NCI-H187 treated with DMSO at 0.1 percent for 48 hours (cell line): ENCODE data around the gene PLCG2.
"Not testable (repeated sequence)": the region's sequence is repeated elsewhere in the genome, so short reads cannot be mapped to it uniquely, and the experiment has no call there.

Source experiments
- DNase-seq: peaks from one replicate; lab custom pipeline; 2025; lab: John Stamatoyannopoulos, UW

The PLCG2 gene

DNA sequence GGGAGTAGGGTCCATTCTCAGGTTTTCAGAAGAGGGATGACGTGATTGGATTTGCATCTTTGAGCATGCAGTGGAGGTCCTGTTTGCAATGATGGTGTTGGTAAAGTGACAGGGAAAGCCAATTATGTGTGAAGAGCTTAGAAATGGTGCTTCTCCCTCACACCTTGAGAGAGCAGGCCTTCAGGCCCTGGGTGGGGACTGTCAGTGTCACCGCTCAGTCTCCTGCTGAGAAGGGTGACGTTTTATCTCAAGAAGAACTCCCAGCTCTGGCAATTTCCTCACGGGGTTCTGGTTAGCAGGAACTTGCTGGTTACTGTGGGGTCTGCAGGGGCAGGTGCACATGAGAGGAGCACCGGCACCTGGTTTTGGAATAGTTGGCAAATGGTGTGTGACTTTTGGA, 11.2 kb downstream of the PLCG2 start:
- no peak for DNase-seq

DNA sequence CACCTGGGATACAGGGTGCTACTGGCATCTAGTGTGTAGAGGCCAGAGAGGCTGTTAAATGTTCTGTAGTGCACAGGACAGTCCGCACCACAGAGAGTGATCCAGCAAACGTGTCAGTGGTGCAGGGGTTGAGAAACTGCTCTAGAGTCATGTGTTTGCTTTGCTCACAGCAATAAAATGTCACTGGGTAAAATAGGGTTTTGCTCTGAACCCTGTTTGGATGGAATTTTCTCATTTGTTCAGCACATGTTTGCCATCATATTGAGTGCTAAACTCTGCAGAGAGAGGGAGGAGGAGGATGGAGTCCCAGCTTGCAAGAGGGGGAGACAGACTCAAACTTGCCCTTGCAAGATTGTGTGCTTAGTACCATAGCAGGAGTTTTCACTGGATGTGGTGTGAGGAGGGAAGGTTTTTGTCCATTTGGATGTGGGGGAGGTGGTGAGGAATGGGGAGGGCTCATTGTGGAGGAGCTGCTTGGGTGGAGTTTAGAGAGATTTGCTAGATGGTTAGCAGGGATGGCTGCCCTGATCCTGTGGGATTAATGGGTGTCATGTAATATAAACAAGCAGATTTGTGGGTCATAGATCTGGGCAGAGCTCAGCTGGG, 11.8 kb downstream of the PLCG2 start:
- no peak for DNase-seq

DNA sequence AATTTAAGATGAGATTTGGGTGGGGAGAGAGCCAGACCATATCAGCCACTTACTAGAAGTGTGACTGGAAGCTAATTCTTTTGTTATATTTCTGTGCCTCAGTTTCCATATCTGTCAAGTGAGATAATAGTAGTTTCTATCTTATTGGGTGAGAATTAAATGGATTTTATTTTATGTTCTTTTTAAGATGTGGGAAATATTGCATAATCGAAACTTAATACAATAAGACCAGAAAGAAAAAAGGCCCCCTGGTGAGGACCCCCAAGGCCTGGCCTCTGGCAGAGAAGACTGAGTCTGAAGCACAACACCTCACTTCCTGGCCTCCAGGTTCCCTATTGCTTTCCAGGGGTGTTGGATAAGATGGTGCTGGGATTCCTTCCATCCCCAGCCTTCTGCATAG, 13.7 kb downstream of the PLCG2 start:
- no peak for DNase-seq

DNA sequence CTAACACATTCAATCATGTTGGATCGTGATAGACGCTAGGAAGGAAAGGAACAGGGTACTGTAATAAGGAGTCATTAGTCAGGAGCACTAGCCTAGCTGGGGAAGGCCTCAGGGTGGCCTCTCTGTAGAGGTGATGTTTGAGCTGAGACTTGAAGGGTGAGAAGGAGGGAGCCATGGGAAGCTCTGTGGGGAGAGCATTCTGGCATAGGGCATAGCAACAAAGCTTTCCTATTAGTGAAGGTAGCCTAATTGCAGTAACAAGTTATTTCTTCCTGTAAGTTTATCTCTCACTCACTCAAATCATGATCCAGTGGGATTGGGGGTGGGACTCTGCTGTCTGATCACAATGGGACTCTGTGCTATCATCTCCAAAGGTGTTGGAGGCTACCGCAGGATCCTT, 16.1 kb downstream of the PLCG2 start:
- DNase-seq, result no peak

DNA sequence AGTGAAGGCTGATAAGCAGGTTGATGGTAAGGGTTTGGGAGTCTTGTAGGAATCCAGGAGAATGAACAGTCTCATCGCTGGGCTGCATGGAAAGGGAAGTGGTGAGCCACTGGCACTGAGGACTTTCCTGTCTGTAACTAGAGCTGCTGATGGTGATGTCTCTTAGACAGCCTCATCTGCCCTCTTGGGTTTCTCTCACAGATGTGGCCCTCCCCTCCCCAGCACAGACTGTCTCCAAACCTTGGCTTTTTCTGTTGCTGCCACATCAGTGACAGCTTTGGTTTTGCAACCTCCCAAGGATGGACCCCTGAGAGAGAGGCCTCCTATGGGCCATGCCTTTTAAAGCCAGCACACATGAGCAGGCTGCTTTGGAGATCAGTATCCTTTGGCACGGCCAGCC, 16.9 kb downstream of the PLCG2 start:
- no peak for DNase-seq

DNA sequence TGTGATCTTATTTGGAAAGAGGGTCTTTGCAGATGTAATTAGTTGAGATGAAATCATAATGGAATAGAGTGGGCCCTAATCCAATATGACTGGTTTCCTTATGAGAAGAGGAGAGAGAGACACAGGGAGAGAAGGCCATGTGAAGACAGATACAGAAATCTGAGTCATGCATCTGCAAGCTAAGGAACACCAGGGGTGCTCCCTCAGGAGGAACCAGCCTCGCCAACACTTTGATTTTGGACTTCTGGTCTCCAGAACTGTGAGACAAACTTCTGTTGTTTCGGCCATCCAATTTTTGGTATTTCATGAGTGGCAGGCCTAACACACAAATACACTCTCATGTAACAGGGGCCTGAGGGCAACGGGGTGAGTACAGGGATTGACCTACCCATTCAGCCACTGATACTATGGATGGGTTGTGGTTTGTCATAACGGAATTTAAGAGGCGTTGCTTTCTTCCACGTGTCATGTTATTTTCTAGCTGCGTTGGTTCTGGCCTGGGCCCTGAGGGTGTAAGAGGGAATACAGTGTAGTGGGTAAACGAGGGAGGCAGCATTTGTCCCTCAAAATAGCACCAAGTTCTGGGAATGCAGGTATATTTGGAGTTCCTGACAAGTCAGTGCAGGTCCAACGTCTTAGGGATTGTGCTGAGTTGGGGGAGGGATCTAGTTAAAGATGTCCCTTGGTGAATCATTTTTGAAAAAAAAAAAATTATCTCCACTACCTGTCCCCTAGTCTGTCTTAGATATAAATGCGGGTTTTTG, 17.7 kb downstream of the PLCG2 start:
- DNase-seq, result no peak

DNA sequence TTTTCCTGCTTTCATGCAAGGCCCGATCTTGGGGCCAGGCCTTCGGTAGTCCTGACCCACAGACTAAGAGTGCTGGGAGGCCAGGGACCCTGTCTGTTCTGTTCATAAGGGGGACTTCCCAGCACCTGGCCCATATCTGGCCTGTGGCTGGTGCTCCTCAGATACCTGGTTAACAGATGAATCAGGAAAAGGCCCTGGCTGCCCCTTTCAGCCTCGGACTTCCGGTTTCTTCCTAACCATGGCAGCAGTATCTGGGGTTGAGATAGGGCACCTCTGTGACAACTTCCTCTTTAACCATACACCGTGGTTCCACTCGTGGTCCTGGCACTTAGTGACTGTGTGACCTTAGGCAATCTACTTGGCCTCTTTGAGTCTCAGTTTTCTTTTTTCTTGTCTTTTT, 18.4 kb downstream of the PLCG2 start:
- no peak for DNase-seq

DNA sequence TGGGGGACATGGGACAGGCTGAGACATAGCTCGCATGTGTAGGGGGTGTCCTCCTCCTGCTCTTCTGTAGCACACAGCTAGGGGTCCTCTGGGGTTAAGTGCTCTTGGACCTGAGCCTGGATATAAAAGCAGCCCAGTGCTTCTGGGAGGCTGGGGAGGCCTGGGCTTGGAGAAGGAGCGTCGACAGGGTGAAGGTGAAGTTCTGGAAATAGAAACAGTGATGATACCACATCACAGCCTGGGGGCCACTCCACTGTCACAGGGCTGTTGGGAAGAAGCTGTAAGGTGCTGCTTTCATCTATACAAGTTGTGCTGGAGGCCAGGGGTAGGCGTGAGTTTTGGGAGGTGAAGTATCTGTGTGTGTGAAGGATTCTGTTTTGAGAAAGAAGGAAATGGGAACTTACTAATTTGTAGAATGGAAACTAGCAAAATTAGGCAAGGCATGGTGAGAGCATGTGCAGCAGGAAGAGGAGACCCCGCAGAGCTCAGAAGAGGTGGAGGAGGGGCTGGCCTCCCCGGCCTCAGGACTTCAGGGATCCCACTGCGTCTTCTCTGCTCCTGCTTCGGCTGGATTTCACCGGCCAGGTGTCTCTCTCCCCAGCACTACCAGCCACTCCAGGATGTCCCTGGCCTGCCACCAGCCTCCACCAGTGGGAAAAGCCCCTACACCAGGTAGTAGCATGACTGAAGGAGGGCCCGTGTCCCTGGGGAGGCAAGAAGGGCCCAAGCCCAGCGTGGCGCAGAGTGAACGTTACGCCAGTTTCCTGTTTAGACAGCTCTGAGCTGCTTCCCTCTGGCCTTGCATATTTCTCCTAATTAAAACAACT, 19.4 kb downstream of the PLCG2 start:
- no peak for DNase-seq

DNA sequence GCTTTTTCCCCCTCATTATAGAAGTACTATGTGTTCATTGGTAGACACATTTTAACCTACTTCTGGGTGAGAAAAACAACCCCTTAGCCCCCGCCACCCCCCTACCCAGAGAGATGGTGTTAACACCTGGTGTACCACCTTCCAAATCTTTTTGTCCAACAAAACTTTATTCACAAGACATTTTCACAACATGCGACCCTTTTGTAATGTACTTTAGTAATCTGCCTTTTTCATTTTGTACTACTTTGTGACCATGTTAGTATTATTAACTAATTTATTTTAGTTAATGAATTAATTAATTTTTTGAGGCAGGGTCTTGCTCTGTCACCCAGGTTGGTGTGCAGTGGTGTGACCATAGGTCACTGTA, 20.0 kb downstream of the PLCG2 start:
- DNase-seq, result no peak

DNA sequence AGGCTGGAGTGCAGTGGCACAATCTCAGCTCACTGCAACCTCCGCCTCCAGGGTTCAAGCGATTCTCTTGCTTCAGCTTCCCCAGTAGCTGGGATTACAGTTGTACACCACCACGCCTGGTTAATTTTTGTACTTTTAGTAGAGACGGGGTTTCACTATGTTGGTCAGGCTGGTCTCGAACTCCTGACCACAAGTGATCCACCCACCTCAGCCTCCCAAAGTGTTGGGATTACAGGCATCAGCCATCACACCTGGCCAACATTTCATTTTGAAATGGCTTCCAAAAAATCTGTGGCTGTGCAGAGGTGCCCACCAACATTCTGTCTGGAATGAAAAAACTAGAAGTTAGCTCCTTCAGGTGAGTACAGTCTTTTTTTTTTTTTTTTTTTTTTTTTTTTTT, 22.6 kb downstream of the PLCG2 start:
- not testable (repeated sequence) for DNase-seq

DNA sequence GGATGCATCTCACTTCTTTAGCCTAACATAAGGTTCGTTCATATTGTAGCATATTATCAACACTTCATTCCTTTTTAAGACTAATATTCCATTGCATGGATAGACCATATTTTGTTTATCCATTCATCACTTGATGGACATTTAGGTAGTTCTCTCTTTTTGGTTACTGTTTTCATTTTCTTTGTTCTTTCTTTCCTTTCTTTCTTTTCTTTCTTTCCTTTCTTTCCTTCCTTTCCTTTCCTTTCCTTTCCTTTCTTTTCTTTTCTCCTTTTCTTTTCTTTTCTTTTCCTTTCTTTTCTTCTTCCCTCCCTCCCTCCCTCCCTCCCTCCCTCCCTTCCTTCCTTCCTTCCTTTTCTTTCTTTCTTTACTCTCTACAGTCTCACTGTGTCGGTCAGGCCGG, 24.2 kb downstream of the PLCG2 start:
- no peak for DNase-seq

DNA sequence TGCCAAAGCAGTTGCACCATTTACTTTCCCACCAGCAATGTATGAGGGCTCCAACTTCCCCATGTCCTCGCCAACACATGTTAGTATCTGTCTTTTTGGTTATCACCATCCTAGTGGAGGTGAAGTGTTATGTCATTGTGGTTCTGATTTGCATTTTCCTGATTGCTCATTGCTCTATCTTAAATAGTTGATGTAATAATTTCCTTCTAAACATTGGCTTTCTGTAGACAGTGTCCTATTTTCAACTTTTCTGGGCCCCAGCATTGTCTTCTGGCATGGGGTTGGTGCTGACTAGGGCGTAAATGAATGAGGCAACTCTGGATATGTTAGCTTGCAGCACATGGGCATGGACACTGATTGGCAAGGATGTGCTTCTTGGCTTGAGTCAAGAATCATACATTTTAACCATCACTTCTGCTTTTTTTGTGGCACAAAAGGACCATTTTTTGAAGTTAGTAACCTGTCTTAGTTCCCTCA, 25.1 kb downstream of the PLCG2 start:
- no peak for DNase-seq

DNA sequence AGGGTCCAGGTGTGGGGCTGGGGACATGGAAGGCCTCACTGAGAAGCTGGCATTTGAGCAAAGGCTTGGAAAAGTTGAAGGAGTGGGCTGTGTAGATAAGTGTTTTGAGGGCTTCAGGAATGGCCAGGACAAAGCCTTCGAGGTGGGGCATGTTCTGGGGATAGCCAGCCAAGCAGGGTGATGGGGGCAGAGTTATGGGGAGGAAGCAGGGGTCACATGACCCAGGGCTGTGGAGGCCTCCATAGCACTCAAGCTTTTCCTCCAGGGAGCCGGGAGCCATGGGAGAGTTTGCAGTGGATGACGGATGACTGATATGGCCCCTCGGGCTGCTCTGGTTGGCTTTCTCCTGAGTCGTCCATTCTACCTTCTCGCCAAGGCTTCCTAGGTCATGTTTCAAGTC, 27.6 kb downstream of the PLCG2 start:
- no peak for DNase-seq

DNA sequence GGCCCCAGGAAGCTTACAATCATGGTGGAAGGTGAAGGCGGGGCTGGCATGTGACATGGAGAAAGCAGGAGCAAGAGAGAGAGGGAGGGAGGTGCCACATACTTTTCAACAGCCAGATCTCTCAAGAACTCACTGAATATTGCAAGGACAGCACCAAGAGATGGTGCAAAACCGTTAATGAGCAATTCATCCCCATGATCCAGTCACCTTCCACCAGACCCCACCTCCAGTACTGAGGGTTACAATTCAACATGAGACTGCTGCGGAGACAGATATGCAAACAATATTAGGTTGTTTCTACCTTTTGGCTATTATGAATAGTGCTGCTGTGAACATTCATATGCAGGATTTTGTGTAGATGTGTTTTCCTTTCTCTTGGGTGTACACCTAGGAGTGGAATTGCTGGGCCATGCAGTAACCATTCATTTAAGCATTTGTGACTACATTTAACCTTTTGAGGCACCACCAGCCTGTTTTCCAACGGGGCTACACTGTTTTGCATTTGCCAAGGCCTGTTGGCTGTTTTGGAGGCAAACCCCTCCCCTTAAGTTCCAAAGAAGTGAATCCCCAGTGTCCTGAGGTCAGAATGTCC, 28.8 kb downstream of the PLCG2 start:
- DNase-seq, result no peak

DNA sequence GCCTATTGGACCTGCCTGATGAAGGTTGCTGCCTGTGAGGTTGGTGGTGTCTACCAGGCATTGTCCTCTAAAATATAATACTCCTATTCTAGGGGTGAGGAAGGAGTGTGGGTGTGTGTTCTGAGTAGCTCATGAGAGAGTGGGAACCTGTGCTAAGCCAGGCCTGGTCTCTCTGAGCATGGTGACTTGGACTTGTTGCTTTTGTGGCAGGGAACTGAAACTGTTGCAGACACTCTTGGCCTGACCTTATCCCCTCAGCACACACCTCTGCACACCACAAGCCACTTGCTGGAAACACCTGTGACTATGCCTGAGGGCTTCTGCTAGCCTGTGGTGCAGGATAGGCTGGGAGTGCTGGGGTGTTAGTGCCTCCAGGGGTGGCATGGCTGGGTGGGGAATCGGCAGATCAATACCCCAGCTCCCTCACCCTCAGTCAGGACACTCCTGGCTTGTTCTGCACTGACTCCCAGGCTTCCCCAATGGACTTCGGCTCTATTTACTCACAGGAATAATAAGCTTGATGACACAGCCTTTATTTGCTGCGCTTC, 29.9 kb downstream of the PLCG2 start:
- no peak for DNase-seq

DNA sequence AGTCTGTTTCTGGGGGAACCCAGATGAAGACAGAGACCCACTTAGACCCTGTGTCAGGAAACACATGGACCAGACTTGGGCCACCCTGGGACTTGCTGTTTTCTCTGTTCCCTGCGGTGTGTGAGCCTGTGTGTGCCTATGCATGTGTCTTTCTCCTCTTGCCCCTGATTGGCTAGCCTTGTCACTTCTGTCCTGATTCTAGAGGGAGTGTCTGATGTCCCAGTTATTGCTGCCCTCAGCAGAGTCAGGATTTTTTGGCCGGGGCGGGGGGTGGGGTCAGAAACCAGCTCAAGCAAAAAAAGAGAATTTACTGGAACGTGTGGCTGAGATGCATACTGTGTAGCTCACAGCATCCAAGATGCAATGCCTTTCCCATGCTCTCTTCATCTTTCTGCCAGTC, 30.5 kb downstream of the PLCG2 start:
- DNase-seq, result no peak

DNA sequence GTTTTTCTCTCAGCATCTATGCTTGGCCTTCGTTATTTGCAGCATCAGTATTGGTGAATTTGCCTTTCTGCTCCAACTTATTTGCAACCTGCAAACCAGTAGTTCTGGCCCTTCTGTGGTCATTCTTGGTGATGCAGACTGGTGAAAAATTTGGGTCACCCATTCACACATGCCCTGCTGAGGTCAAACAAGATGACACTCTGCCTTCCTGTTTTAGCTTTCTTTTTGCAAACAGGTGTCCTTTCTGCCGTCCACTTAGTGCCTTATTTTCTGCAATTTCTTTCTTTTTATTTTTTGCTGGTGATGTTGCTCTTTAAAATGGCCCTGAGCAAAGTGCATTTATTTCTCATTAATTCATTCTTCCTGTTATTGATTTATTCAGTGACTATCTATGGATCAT, 31.3 kb downstream of the PLCG2 start:
- DNase-seq, result no peak

DNA sequence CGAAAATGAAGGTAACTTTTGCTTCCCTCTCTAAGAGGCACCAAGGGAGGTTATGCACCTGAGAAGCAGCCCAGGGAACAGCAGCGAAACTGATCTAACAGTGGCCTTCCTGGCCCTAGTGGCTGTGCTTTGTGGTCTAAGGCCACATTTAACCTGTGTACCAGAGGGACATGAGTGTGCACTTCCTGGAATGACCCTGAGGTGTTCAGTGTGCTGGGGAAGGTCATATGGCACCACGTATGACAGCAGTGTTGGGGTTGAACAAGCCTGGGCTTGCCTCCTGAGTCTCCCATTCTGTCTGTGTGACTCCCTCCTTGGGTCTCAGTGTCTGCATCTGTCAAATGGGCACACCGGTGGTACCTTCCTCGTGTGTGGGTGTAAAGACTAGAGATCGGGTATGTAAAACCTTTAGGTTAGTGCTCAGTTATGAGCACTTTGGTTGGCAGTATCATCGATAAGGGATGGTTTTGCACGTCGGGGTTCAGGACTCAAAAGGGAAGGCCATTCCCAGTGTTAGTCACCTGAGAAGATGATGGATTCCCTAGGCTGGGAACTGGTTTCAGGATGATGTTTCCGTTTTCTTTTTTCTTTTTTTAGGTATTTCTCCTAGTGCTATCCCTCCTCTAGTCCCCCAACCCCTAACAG, 31.9 kb downstream of the PLCG2 start:
- no peak for DNase-seq

DNA sequence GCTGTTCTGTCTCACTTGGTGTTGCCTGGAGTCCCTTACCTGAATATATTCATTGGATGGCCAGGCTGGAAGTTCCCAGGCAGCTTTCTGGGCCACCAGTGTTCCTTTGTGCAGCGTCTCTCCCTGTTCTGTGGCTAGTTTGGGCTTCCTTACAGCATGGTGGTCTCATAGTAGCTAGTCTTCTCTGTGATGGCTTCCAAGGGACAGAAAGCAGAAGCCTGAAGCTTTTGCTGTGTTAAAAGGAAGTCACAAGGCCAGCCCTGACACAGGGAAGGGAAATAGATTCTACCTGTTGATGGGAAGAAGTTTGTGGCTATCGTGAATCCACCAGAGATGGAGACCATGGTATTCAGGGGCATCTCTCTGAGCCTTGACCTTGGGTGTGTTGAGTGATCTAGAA, 34.6 kb downstream of the PLCG2 start:
- no peak for DNase-seq

DNA sequence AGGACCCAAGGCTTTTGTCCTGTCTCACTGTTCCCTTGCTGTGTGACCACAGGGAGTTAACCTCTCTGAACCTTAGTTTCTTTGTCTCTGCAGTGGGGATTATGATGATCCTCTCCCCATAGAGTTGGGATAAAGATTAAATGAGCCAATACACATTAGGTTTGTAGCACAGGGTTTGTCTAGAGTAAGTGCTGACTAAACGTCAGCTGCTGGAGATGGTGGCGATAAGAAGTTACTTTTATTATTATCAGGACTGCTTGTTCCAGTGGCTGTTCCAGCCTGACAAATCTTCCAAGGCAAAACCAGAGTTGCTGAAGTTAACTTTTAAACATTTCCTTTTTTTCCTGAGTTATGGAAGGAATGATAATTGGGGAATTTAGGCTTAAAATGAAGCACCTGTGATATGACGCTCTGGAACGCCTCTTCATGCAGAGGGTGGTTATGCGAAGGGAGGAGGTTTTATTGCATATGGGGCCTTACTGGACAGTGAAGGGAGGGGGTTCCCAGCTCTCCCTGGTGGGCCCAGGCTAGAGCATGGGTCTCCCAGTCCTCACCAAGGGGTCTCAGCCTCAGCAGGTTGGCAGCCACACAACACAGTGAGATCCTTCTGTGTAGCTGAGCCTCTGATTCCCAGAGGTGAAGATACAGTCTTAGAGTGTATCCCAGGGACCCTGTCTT, 35.8 kb downstream of the PLCG2 start:
- no peak for DNase-seq

DNA sequence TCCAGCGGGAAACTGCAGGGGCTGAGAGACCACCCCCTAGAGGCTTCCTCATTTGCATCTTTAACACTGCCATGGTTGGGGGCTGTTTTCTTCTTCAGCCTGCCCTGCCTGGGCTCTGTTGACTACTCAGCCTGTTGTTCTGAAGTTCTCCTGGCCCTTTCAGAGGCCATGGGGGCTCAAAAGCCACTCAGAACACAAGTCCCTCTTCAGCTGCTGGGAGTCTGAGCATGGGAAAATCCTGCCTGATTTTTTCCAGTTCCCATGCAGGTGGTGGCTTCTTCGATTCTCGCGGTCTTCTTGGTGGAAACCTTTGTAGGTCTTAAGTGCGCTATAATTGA, 36.3 kb downstream of the PLCG2 start:
- DNase-seq, result no peak

DNA sequence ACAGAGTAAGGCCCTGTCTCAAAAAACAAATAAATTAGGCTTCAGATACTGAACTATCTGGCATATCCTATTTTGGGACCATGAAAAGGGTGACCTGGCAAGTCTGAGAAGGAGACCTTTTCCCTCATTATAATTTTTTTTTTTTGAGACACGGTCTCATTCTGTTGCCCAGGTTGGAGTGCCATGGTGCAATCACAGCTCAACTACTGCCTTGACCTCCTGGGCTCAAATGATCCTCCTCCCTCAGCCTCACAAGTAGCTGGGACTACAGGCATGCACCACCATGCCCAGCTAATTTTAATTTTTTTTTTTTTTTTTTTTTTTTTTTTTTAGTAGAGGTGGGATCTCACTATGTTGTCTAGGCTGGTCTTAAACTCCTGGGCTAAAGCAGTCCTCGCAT, 37.3 kb downstream of the PLCG2 start:
- no peak for DNase-seq
